Measurements from ENCODE around the gene UTP18. TPM values are rescaled to one million over a fixed set of nuclear protein-coding genes. Genes with fewer than 3 reads are reported as not detected.

The UTP18 gene
- total and polyA plus RNA-seq, 4 donors: 12.4 to 17.4 (median 14.2) TPM

DNA sequence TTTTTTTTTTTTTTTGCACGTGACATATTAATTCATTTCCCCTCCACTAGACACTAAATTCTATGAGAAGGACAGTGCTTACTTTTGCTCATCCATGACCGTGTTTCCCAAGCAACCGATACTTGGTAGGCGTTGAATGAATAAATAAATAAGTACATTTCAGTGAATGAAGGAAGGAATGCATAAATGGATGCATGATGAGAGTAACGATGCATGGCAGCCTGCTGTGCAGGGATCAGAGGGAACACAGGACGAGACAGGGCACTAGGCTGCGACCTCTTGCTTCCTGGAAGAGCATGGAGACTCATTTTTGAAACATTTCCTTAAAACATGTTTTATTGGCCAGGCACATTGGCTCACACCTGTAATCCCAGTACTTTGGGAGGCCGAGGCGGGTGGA lies 84.2 kb downstream of the UTP18 start:
- TF ChIP-seq NR2F2 (IDR thresholded peaks at IDR 0.05) (no peak), JUND (IDR thresholded peaks at IDR 0.05) (no peak), REST (IDR thresholded peaks at IDR 0.05) (no peak), TAF1 (conservative IDR thresholded peaks at IDR 0.05) (no peak), HNF4G (IDR thresholded peaks at IDR 0.05) (no peak)
- TF ChIP-seq, protein P1, sequence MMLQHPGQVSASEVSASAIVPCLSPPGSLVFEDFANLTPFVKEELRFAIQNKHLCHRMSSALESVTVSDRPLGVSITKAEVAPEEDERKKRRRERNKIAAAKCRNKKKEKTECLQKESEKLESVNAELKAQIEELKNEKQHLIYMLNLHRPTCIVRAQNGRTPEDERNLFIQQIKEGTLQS (IDR thresholded peaks at IDR 0.05): no peak
- 84% methylated on average over 9 of the region's 9 CpGs for WGBS
- H3K9ac ChIP-seq (ENCODE audit: low read depth in 1 of 2, low read length in 2 of 2): no peak overlapping the region
- no peak overlapping the region for H3K4me3 ChIP-seq (ENCODE audit: low read depth in 1 of 3, low read length in 3 of 3)
- no peak for DNase-seq (ENCODE audit: low spot score)
- no peak overlapping the region for H3K27ac ChIP-seq (ENCODE audit: low read depth in 1 of 2, low read length in 2 of 2)
- H3K9me3 ChIP-seq (ENCODE audit: control insufficient read depth in 4 of 4, low read length in 3 of 4): no peaks in the 10 kb centered on the region
- H3K36me3 ChIP-seq (ENCODE audit: control insufficient read depth in 4 of 4, insufficient read depth in 3 of 4, low read depth in 1 of 4, low read length in 3 of 4): no peaks in the 10 kb centered on the region
- H3K27me3 ChIP-seq (ENCODE audit: control insufficient read depth in 4 of 4, insufficient read depth in 4 of 4, low read length in 3 of 4): peaks cover 0 to 6% (median 0%) of the 10 kb centered on the region in 4 donors
- H3K4me1 ChIP-seq (ENCODE audit: control insufficient read depth in 4 of 4, insufficient read depth in 4 of 4, low read length in 3 of 4): no peaks in the 10 kb centered on the region

DNA sequence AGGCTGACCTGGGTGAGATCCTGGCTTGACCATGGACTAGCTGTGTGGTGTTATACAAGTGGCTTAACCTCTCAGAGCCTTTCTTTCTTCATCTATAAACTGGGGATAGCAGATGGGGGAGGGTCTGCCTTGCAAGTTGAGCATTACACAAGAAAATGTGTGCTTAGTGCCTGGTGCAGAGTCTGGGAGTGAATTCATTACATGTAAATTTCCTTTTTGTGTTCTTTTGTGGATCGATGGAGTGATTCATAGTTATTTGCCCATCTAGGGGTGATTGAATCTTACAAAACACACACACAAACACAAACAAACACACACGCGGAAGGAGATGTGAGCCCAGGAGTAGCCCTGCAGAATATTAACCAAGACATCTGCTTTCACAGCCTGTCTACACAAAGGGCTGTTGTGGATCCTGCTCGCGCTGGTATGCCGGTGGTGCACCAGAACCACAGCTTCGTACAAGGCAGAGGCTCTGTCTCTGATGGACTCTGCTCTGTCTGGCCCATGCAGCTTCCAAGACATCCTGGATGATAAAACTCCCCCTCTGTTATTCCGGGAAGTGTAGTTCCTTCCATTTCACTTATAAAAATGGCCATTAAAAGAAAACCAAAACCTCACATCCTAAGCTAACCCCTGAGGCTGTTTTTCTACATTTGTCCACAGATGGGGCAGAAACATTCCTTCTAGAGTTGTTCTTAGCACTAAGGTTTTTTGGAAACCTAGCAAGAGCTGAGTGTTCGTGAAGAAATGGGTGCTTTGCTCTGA lies 86.1 kb downstream of the UTP18 start:
- WGBS: 34% methylated on average over 9 of the region's 9 CpGs
- no peak overlapping the region for H3K9ac ChIP-seq (ENCODE audit: low read depth in 1 of 2, low read length in 2 of 2)
- no peaks in the 10 kb centered on the region for H3K36me3 ChIP-seq (ENCODE audit: control insufficient read depth in 4 of 4, insufficient read depth in 3 of 4, low read depth in 1 of 4, low read length in 3 of 4)
- no peaks in the 10 kb centered on the region for H3K4me1 ChIP-seq (ENCODE audit: control insufficient read depth in 4 of 4, insufficient read depth in 4 of 4, low read length in 3 of 4)
- no peak for TF ChIP-seq CTCF (IDR thresholded peaks at IDR 0.05; ENCODE audit: low read depth, low read length, missing input control)
- TF ChIP-seq REST (IDR thresholded peaks at IDR 0.05): no peak
- TF ChIP-seq, protein P1 (IDR thresholded peaks at IDR 0.05): no peak
- no peak for TF ChIP-seq JUND (IDR thresholded peaks at IDR 0.05)
- no peak for TF ChIP-seq TAF1 (conservative IDR thresholded peaks at IDR 0.05)
- no peak for TF ChIP-seq NR2F2 (IDR thresholded peaks at IDR 0.05)
- no peak for TF ChIP-seq HNF4A (conservative IDR thresholded peaks at IDR 0.05)
- no peak for TF ChIP-seq HNF4G (IDR thresholded peaks at IDR 0.05)
- TF ChIP-seq, protein P2, sequence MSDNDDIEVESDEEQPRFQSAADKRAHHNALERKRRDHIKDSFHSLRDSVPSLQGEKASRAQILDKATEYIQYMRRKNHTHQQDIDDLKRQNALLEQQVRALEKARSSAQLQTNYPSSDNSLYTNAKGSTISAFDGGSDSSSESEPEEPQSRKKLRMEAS (IDR thresholded peaks at IDR 0.05): no peak
- TF ChIP-seq FOXA1 (IDR thresholded peaks at IDR 0.05): no peak
- TF ChIP-seq GABPA (IDR thresholded peaks at IDR 0.05 in 1 of 2, conservative IDR thresholded peaks at IDR 0.05 in 1 of 2): no peak
- TF ChIP-seq RXRA (IDR thresholded peaks at IDR 0.05): no peak
- no peak for TF ChIP-seq EGR1 (IDR thresholded peaks at IDR 0.05; ENCODE audit: low read depth in 2 of 2)
- TF ChIP-seq SP1 (IDR thresholded peaks at IDR 0.05): no peak
- no peak for TF ChIP-seq YY1 (IDR thresholded peaks at IDR 0.05)
- TF ChIP-seq RAD21 (IDR thresholded peaks at IDR 0.05): no peak
- no peak for DNase-seq (ENCODE audit: low spot score)
- peaks cover 0 to 6% (median 0%) of the 10 kb centered on the region in 4 donors for H3K27me3 ChIP-seq (ENCODE audit: control insufficient read depth in 4 of 4, insufficient read depth in 4 of 4, low read length in 3 of 4)
- no peaks in the 10 kb centered on the region for H3K9me3 ChIP-seq (ENCODE audit: control insufficient read depth in 4 of 4, low read length in 3 of 4)
- H3K27ac ChIP-seq (ENCODE audit: low read depth in 1 of 2, low read length in 2 of 2): no peak overlapping the region
- no peak overlapping the region for H3K4me3 ChIP-seq (ENCODE audit: low read depth in 1 of 3, low read length in 3 of 3)
